Hair follicle dermal papilla cell (primary cell): ENCODE measurements around the gene PLAGL2. TPM values are rescaled to one million over a fixed set of nuclear protein-coding genes. Genes with fewer than 3 reads are reported as not detected.

ENCODE experiments used
- total RNA-seq: library from RNA; depleted of rRNA; stranded (reverse); fragments of >200 nt; gene quantifications from 2 replicates; pipeline ENCODE4 v1.2.3, GENCODE V29; 2012

PLAGL2 gene
- 4.4 and 4.9 TPM in 2 replicates for total RNA-seq

GRCh38 chr20:32207626-32208498, at the start of gene PLAGL2, which contains the start of gene POFUT1:
Gene PLAGL2 (minus strand): TSS chr20:32207743. CDS start chr20:32202178, 5,565 bp downstream.
Gene POFUT1 (plus strand): TSS chr20:32207880. CDS start chr20:32207942, 62 bp downstream.

Other genes starting within 250 kb of the PLAGL2 start
- not detected in 2 replicates for gene XKR7, start 239.6 kb downstream of the PLAGL2 start, total RNA-seq
- not detected in 2 replicates for gene CCM2L, start 197.3 kb downstream of the PLAGL2 start, total RNA-seq
- 0.65 TPM in 1 of 2 replicates, not detected in the other for gene HCK, start 155.5 kb downstream of the PLAGL2 start, total RNA-seq
- 57.3 and 57.8 TPM in 2 replicates for gene TM9SF4, start 98.0 kb downstream of the PLAGL2 start, total RNA-seq
- 44.9 and 51.1 TPM in 2 replicates for gene POFUT1, start 137 bp upstream of the PLAGL2 start, total RNA-seq
- 31.8 and 32.8 TPM in 2 replicates for gene KIF3B, start 69.9 kb upstream of the PLAGL2 start, total RNA-seq
- 75.9 and 81.0 TPM in 2 replicates for gene ASXL1, start 150.6 kb upstream of the PLAGL2 start, total RNA-seq